Activated CD4-positive, alpha-beta T cell treated with anti-CD3 and anti-CD28 coated beads for 48 hours (primary cell): ENCODE measurements around the gene OLFML2A.
"Not testable (repeated sequence)": the region's sequence is repeated elsewhere in the genome, so short reads cannot be mapped to it uniquely, and the experiment has no call there.

ENCODE experiments used
- DNase-seq: peaks from one replicate; pipeline ENCODE4 v3.0.0-alpha.2; 2020

The OLFML2A gene

GRCh38 chr9:124831642-124832364 lies 54.9 kb downstream of the OLFML2A start:
- no peak for DNase-seq

- DNase-seq: peak; percentile 30
These were observed 57.7 kb downstream of the OLFML2A start for GRCh38 chr9:124834591-124834990.

- DNase-seq: no peak
These were observed 58.2 kb downstream of the OLFML2A start for GRCh38 chr9:124835026-124835557.

- not testable (repeated sequence) for DNase-seq
These were observed 61.2 kb downstream of the OLFML2A start for GRCh38 chr9:124838132-124838531.

GRCh38 chr9:124838567-124839275 lies 61.8 kb downstream of the OLFML2A start:
- DNase-seq: not testable (repeated sequence)

GRCh38 chr9:124839612-124840299 lies 62.8 kb downstream of the OLFML2A start:
- DNase-seq: no peak

- DNase-seq: no peak
These were observed 63.4 kb downstream of the OLFML2A start for GRCh38 chr9:124840300-124840833.

GRCh38 chr9:124841075-124841821 lies 64.3 kb downstream of the OLFML2A start:
- DNase-seq: no peak

- no peak for DNase-seq
These were observed 66.6 kb downstream of the OLFML2A start for GRCh38 chr9:124843456-124844034.

- no peak for DNase-seq
These were observed 67.4 kb downstream of the OLFML2A start for GRCh38 chr9:124844291-124844690.

GRCh38 chr9:124846467-124846866 lies 69.5 kb downstream of the OLFML2A start:
- not testable (repeated sequence) for DNase-seq

- no peak for DNase-seq
These were observed 70.0 kb downstream of the OLFML2A start for GRCh38 chr9:124846969-124847368.

- DNase-seq: no peak
These were observed 72.9 kb downstream of the OLFML2A start for GRCh38 chr9:124849801-124850200.

GRCh38 chr9:124852121-124852828 lies 75.3 kb downstream of the OLFML2A start:
- no peak for DNase-seq

GRCh38 chr9:124852829-124853531 lies 76.0 kb downstream of the OLFML2A start, which contains the start of gene WDR38:
WDR38 (plus strand) TSS chr9:124853460; CDS start chr9:124853532, 72 bp downstream.
- peak; percentile 78 for DNase-seq

- DNase-seq: no peak
These were observed 76.7 kb downstream of the OLFML2A start for GRCh38 chr9:124853605-124854143.

GRCh38 chr9:124854161-124854560 lies 77.2 kb downstream of the OLFML2A start:
- DNase-seq: no peak

GRCh38 chr9:124854822-124855221 lies 77.9 kb downstream of the OLFML2A start:
- DNase-seq: no peak

GRCh38 chr9:124855566-124855943 lies 78.6 kb downstream of the OLFML2A start:
- DNase-seq: no peak
